Suprapubic skin (tissue), 4 donors: Measurements from ENCODE around the gene PPP3R1.

Experiments used
- EP300 ChIP-seq: sonication (generic); formaldehyde crosslinking; IDR thresholded peaks from one replicate; pipeline ENCODE4 v1.6.1; 2017; ENCODE audit warnings: antibody characterized with exemption
- POLR2AphosphoS5 ChIP-seq, 3 donors: sonication (generic); formaldehyde crosslinking; IDR thresholded peaks; one replicate each; pipeline ENCODE4 v1.6.1; 2017; ENCODE audit warnings: antibody characterized with exemption in 3 of 3
- TF ChIP-seq, protein P1 (sequence below), 2 donors: fragments of 200-600 bp in 1 of 2; fragments of 450-650 bp in 1 of 2; sonication (generic) in 1 of 2; IDR thresholded peaks; one replicate each; pipeline ENCODE4 v1.5.1; 2016 to 2019; ENCODE audit warnings: antibody characterized with exemption in 2 of 2, mild to moderate bottlenecking in 1 of 2, moderate library complexity in 1 of 2

DNA sequence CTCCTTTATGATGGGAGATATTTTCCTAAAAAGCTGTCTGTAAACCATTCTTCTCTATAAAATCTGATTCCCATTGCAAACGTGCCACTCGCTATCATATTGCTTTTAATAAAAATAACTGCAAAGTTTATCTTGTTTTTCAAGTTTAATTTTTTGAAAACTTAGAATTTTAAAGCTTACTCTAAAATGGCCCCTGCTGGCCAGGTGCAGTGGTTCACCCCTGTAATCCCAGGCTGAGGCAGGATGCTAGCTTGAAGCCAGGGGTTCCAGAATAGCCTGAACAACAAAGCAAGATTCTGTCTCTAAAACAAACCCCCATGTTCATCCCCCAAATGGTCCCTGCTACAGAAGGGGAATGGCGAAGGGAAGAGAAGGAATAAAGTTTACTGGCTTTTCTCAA lies 41.9 kb upstream of the PPP3R1 start:
- TF ChIP-seq EP300: no peak
- TF ChIP-seq, protein P1, sequence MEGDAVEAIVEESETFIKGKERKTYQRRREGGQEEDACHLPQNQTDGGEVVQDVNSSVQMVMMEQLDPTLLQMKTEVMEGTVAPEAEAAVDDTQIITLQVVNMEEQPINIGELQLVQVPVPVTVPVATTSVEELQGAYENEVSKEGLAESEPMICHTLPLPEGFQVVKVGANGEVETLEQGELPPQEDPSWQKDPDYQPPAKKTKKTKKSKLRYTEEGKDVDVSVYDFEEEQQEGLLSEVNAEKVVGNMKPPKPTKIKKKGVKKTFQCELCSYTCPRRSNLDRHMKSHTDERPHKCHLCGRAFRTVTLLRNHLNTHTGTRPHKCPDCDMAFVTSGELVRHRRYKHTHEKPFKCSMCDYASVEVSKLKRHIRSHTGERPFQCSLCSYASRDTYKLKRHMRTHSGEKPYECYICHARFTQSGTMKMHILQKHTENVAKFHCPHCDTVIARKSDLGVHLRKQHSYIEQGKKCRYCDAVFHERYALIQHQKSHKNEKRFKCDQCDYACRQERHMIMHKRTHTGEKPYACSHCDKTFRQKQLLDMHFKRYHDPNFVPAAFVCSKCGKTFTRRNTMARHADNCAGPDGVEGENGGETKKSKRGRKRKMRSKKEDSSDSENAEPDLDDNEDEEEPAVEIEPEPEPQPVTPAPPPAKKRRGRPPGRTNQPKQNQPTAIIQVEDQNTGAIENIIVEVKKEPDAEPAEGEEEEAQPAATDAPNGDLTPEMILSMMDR (IDR thresholded peaks at IDR 0.05): no peak
- TF ChIP-seq POLR2AphosphoS5 (IDR thresholded peaks at IDR 0.05): no peak
